PFSK-1 (cell line): ENCODE results near the gene PAX8.

Experiments used
- FOXP2 ChIP-seq: optimal IDR thresholded peaks from 2 replicates; pipeline ENCODE3; 2011; ENCODE audit warnings: borderline replicate concordance, control low read depth, inconsistent platforms; ENCODE audit not compliant: insufficient read depth; ENCODE audit errors: extremely low read length, extremely low read depth
- POLR2AphosphoS5 ChIP-seq: IDR thresholded peaks from 2 replicates; pipeline ENCODE4 v1.6.1; 2012; ENCODE audit warnings: low read depth, mild to moderate bottlenecking, control low read depth, low read length, moderate library complexity
- REST ChIP-seq, 2 experiments: IDR thresholded peaks; 2 replicates each; pipeline versions ENCODE4 v1.6.1 to v1.8.0; 2011 to 2012; ENCODE audit warnings: low read depth in 2 of 2, low read length in 2 of 2, control low read depth in 1 of 2, inconsistent platforms in 1 of 2, mild to moderate bottlenecking in 1 of 2, moderate library complexity in 1 of 2; ENCODE audit not compliant: insufficient read depth in 1 of 2
- SIN3A ChIP-seq: IDR thresholded peaks from 2 replicates; pipeline ENCODE4 v1.6.1; 2012; ENCODE audit warnings: mild to moderate bottlenecking, low read length, moderate library complexity, borderline replicate concordance; ENCODE audit not compliant: insufficient read depth
- TAF1 ChIP-seq: IDR thresholded peaks from 2 replicates; pipeline ENCODE4 v1.6.1; 2012; ENCODE audit warnings: low read length, control low read depth, borderline replicate concordance; ENCODE audit not compliant: insufficient read depth

The PAX8 gene

GRCh38 chr2:113195923-113196501 lies 82.7 kb downstream of the PAX8 start:
- TF ChIP-seq REST (IDR thresholded peaks at IDR 0.05; ENCODE audit: insufficient read depth in 1 of 2, low read depth in 2 of 2, low read length in 2 of 2) (no peak), TAF1 (no peak), POLR2AphosphoS5 (no peak), SIN3A (no peak), FOXP2 (no peak)

GRCh38 chr2:113192459-113193100 lies 86.1 kb downstream of the PAX8 start:
- TF ChIP-seq FOXP2 (no peak), SIN3A (no peak), POLR2AphosphoS5 (no peak), REST (IDR thresholded peaks at IDR 0.05; ENCODE audit: insufficient read depth in 1 of 2, low read depth in 2 of 2, low read length in 2 of 2) (no peak), TAF1 (no peak)

- TF ChIP-seq REST (IDR thresholded peaks at IDR 0.05; ENCODE audit: insufficient read depth in 1 of 2, low read depth in 2 of 2, low read length in 2 of 2) (no peak), FOXP2 (no peak), POLR2AphosphoS5 (no peak)
Observed at GRCh38 chr2:113190871-113191270, 87.8 kb downstream of the PAX8 start.

- TF ChIP-seq TAF1 (no peak), POLR2AphosphoS5 (no peak), FOXP2 (no peak), REST (IDR thresholded peaks at IDR 0.05; ENCODE audit: insufficient read depth in 1 of 2, low read depth in 2 of 2, low read length in 2 of 2) (no peak), SIN3A (no peak)
Observed at GRCh38 chr2:113187771-113188170, 91.0 kb downstream of the PAX8 start.

GRCh38 chr2:113186433-113186796 lies 92.3 kb downstream of the PAX8 start:
- no peak for TF ChIP-seq FOXP2
- TF ChIP-seq TAF1, result no peak
- TF ChIP-seq POLR2AphosphoS5, result no peak
- no peak for TF ChIP-seq SIN3A
- no peak for TF ChIP-seq REST (IDR thresholded peaks at IDR 0.05; ENCODE audit: insufficient read depth in 1 of 2, low read depth in 2 of 2, low read length in 2 of 2)
